Neural progenitor cell (in vitro differentiated cells): ENCODE measurements around the gene RAB15. TPM values are rescaled to one million over a fixed set of nuclear protein-coding genes. Genes with fewer than 3 reads are reported as not detected.

ENCODE experiments used
- DNase-seq: peaks from one replicate; pipeline ENCODE4 v3.0.0-alpha.2; 2016; ENCODE audit warnings: low spot score
- H2AFZ ChIP-seq: fragments of 200-600 bp; sonication (generic); replicated peaks from 2 replicates; pipeline ENCODE4 v1.6.1; 2016; ENCODE audit warnings: antibody characterized with exemption
- H3F3A ChIP-seq: fragments of 200-600 bp; sonication (generic); 2 replicates; pipeline ENCODE4 v1.6.1; 2016; ENCODE audit warnings: antibody characterized with exemption, low read depth
- H3K27ac ChIP-seq: fragments of 200-600 bp; sonication (generic); 2 replicates; pipeline ENCODE4 v1.5.1; 2016; ENCODE audit warnings: mild to moderate bottlenecking
- H3K27me3 ChIP-seq: fragments of 200-600 bp; sonication (generic); 2 replicates; pipeline ENCODE4 v1.6.1; 2016; ENCODE audit warnings: mild to moderate bottlenecking, moderate library complexity
- H3K36me3 ChIP-seq: fragments of 200-600 bp; sonication (generic); 2 replicates; pipeline ENCODE4 v1.5.1; 2016
- H3K4me1 ChIP-seq: fragments of 200-600 bp; sonication (generic); 2 replicates; pipeline ENCODE4 v1.6.1; 2016; ENCODE audit warnings: mixed run types
- H3K4me2 ChIP-seq: fragments of 200-600 bp; sonication (generic); 2 replicates; pipeline ENCODE4 v1.6.1; 2016
- H3K4me3 ChIP-seq: fragments of 200-600 bp; sonication (generic); 2 replicates; pipeline ENCODE4 v1.5.1; 2016
- H3K79me2 ChIP-seq: fragments of 200-600 bp; sonication (generic); 2 replicates; pipeline ENCODE4 v1.6.1; 2016; ENCODE audit warnings: low read depth
- H3K9ac ChIP-seq: fragments of 200-600 bp; sonication (generic); 2 replicates; pipeline ENCODE4 v1.6.1; 2016
- H3K9me3 ChIP-seq: fragments of 200-600 bp; sonication (generic); 2 replicates; pipeline ENCODE4 v1.5.1; 2016; ENCODE audit warnings: low read depth
- H4K20me1 ChIP-seq: fragments of 200-600 bp; sonication (generic); 2 replicates; pipeline ENCODE4 v1.6.1; 2016; ENCODE audit warnings: low read depth
- H3K27ac Mint-ChIP-seq: 3 replicates; pipeline ENCODE4 v1.8.0; 2021; ENCODE audit warnings: mixed read lengths
- H3K27me3 Mint-ChIP-seq: 2 replicates; pipeline ENCODE4 v1.8.0; 2022; ENCODE audit warnings: low read depth, mild to moderate bottlenecking, inconsistent platforms, moderate library complexity, mixed read lengths; ENCODE audit not compliant: insufficient read depth
- H3K36me3 Mint-ChIP-seq: 3 replicates; pipeline ENCODE4 v1.8.0; 2021; ENCODE audit warnings: mixed read lengths
- H3K4me1 Mint-ChIP-seq: 3 replicates; pipeline ENCODE4 v1.8.0; 2021; ENCODE audit warnings: mixed read lengths
- H3K4me3 Mint-ChIP-seq: 3 replicates; pipeline ENCODE4 v1.8.0; 2021; ENCODE audit warnings: mild to moderate bottlenecking, moderate library complexity, mixed read lengths
- H3K9me3 Mint-ChIP-seq: 3 replicates; pipeline ENCODE4 v1.8.0; 2020; ENCODE audit warnings: mixed read lengths
- CTCF ChIP-seq: fragments of 200-600 bp; sonication (generic); IDR thresholded peaks from 2 replicates; pipeline ENCODE4 v1.5.1; 2017; ENCODE audit warnings: antibody characterized with exemption, mild to moderate bottlenecking
- EZH2 ChIP-seq: fragments of 200-600 bp; sonication (generic); IDR thresholded peaks from 2 replicates; pipeline ENCODE4 v1.6.1; 2017; ENCODE audit warnings: antibody characterized with exemption, mild to moderate bottlenecking, moderate library complexity
- EZH2phosphoT487 ChIP-seq: fragments of 200-600 bp; sonication (generic); IDR thresholded peaks from 2 replicates; pipeline ENCODE4 v1.6.1; 2017; ENCODE audit warnings: antibody characterized with exemption
- total RNA-seq: library from RNA; depleted of rRNA; stranded (reverse); fragments of >200 nt; gene quantifications from 2 replicates; pipeline ENCODE4 v1.2.3, GENCODE V29; 2015; ENCODE audit warnings: low replicate concordance

RAB15 gene
- total RNA-seq, 1 donor from 2014 or later: 12.2 TPM

GRCh38 chr14:64965356-64966000 is 6.7 kb downstream of the RAB15 start:
- Mint-ChIP-seq H3K27me3 (no peaks in the 10 kb centered on the region), H3K4me3 (no peak overlapping the region), H3K9me3 (no peaks in the 10 kb centered on the region), H3K36me3 (no peaks in the 10 kb centered on the region), H3K27ac (no peak overlapping the region), H3K4me1 (peaks cover 10% of the 10 kb centered on the region)
- H3K9ac ChIP-seq: no peak overlapping the region
- H4K20me1 ChIP-seq: peaks cover 7% of the 10 kb centered on the region
- no peak overlapping the region for H3K4me3 ChIP-seq
- H3F3A ChIP-seq: no peaks in the 10 kb centered on the region
- H3K79me2 ChIP-seq: no peaks in the 10 kb centered on the region
- no peak for TF ChIP-seq CTCF
- DNase-seq: no peak
- H3K4me1 ChIP-seq: peaks cover 20% of the 10 kb centered on the region
- no peaks in the 10 kb centered on the region for H3K9me3 ChIP-seq
- H3K27ac ChIP-seq: no peak overlapping the region
- no peaks in the 10 kb centered on the region for H3K36me3 ChIP-seq
- peaks cover 5% of the 10 kb centered on the region for H3K27me3 ChIP-seq
- H3K4me2 ChIP-seq: no peak overlapping the region
- no peak overlapping the region for H2AFZ ChIP-seq

- H3K27me3 Mint-ChIP-seq: no peaks in the 10 kb centered on the region
- Histone ChIP-seq H3K4me1 (peaks cover 16% of the 10 kb centered on the region), H3K79me2 (no peaks in the 10 kb centered on the region)
Measured at GRCh38 chr14:64963611-64964010, 8.5 kb downstream of the RAB15 start.

GRCh38 chr14:64960762-64961276 is 11.3 kb downstream of the RAB15 start:
- Histone ChIP-seq H3K9me3 (no peaks in the 10 kb centered on the region), H3K4me3 (no peak overlapping the region), H2AFZ (no peak overlapping the region), H3F3A (no peaks in the 10 kb centered on the region), H3K36me3 (no peaks in the 10 kb centered on the region), H3K79me2 (no peaks in the 10 kb centered on the region), H3K27ac (no peak overlapping the region), H3K4me2 (no peak overlapping the region), H3K9ac (no peak overlapping the region), H4K20me1 (peaks cover 7% of the 10 kb centered on the region), H3K4me1 (peaks cover 10% of the 10 kb centered on the region), H3K27me3 (no peaks in the 10 kb centered on the region)
- Mint-ChIP-seq H3K27me3 (no peaks in the 10 kb centered on the region), H3K4me1 (no peaks in the 10 kb centered on the region), H3K9me3 (no peaks in the 10 kb centered on the region), H3K36me3 (no peaks in the 10 kb centered on the region), H3K27ac (no peak overlapping the region), H3K4me3 (no peak overlapping the region)
- peak; percentile 51 for DNase-seq
- TF ChIP-seq EZH2phosphoT487 (no peak), EZH2 (no peak), CTCF (peak; percentile 35)

More at GRCh38 chr14:64963611-64964010, 8.5 kb downstream of the RAB15 start:
- no peak overlapping the region for H3K4me3 Mint-ChIP-seq
- Histone ChIP-seq H3F3A (no peaks in the 10 kb centered on the region), H3K36me3 (no peaks in the 10 kb centered on the region), H3K27me3 (no peaks in the 10 kb centered on the region), H4K20me1 (peaks cover 7% of the 10 kb centered on the region), H3K9ac (no peak overlapping the region), H3K4me3 (no peak overlapping the region), H2AFZ (no peak overlapping the region), H3K4me2 (no peak overlapping the region), H3K9me3 (no peaks in the 10 kb centered on the region), H3K27ac (no peak overlapping the region)
- H3K27ac Mint-ChIP-seq: no peak overlapping the region
- H3K4me1 Mint-ChIP-seq: peaks cover 2% of the 10 kb centered on the region
- no peaks in the 10 kb centered on the region for H3K36me3 Mint-ChIP-seq
- no peak for DNase-seq
- TF ChIP-seq CTCF: no peak
- no peak for TF ChIP-seq EZH2phosphoT487
- TF ChIP-seq EZH2: no peak
- H3K9me3 Mint-ChIP-seq: no peaks in the 10 kb centered on the region
